Central memory CD8-positive, alpha-beta T cell (primary cell): Measurements from ENCODE around the gene PASK.
A peak's percentile ranks its signal among the peaks of the same experiment; 100 is the strongest.

Experiments
- ATAC-seq: fragments of 150-1000 bp; cut with Tn5 transposase; replicated peaks from 2 replicates; pipeline ENCODE4 v1.10.0; 2022; ENCODE audit warnings: mild to moderate bottlenecking, moderate FRiP score, moderate number of reproducible peaks; ENCODE audit not compliant: poor library complexity, severe bottlenecking; ENCODE audit errors: extremely low read depth
- DNase-seq, 2 donors: peaks; one replicate each; pipeline ENCODE4 v3.0.0; 2021; ENCODE audit warnings: low spot score in 2 of 2
- H3K27ac Mint-ChIP-seq: one replicate; pipeline ENCODE4 v1.8.0; 2022; ENCODE audit warnings: low read depth, mild to moderate bottlenecking, moderate library complexity, mixed read lengths
- H3K27me3 Mint-ChIP-seq: one replicate; pipeline ENCODE4 v1.8.0; 2022; ENCODE audit warnings: mixed read lengths
- H3K36me3 Mint-ChIP-seq: one replicate; pipeline ENCODE4 v1.8.0; 2022; ENCODE audit warnings: mild to moderate bottlenecking, moderate library complexity, mixed read lengths; ENCODE audit not compliant: insufficient read depth
- H3K4me1 Mint-ChIP-seq: one replicate; pipeline ENCODE4 v1.8.0; 2022; ENCODE audit warnings: mixed read lengths
- H3K4me3 Mint-ChIP-seq: one replicate; pipeline ENCODE4 v1.8.0; 2022; ENCODE audit warnings: mild to moderate bottlenecking, moderate library complexity, mixed read lengths
- H3K9me3 Mint-ChIP-seq: one replicate; pipeline ENCODE4 v1.8.0; 2022; ENCODE audit warnings: mixed read lengths

The PASK gene

GRCh38 chr2:241137276-241138190 is 11.7 kb downstream of the PASK start:
- peaks cover 10% of the 10 kb centered on the region for H3K4me1 Mint-ChIP-seq
- H3K27ac Mint-ChIP-seq = no peak overlapping the region
- no peak overlapping the region for H3K4me3 Mint-ChIP-seq
- DNase-seq (no peak), ATAC-seq (no peak)
- H3K27me3 Mint-ChIP-seq = no peaks in the 10 kb centered on the region
- no peaks in the 10 kb centered on the region for H3K9me3 Mint-ChIP-seq
- H3K36me3 Mint-ChIP-seq = peaks cover 1% of the 10 kb centered on the region

- no peaks in the 10 kb centered on the region for H3K27me3 Mint-ChIP-seq
- no peak overlapping the region for H3K27ac Mint-ChIP-seq
Measured at GRCh38 chr2:241136661-241137260, 12.5 kb downstream of the PASK start.

GRCh38 chr2:241136191-241136590 is 13.1 kb downstream of the PASK start:
- H3K4me1 Mint-ChIP-seq = no peaks in the 10 kb centered on the region
- H3K27me3 Mint-ChIP-seq = no peaks in the 10 kb centered on the region
- no peak overlapping the region for H3K4me3 Mint-ChIP-seq
- no peaks in the 10 kb centered on the region for H3K9me3 Mint-ChIP-seq
- ATAC-seq = no peak
- no peak overlapping the region for H3K27ac Mint-ChIP-seq
- H3K36me3 Mint-ChIP-seq = peaks cover 4% of the 10 kb centered on the region
- DNase-seq = no peak

More at GRCh38 chr2:241136661-241137260, 12.5 kb downstream of the PASK start:
- DNase-seq = no peak
- Mint-ChIP-seq H3K4me1 (peaks cover 4% of the 10 kb centered on the region), H3K4me3 (no peak overlapping the region), H3K36me3 (peaks cover 1% of the 10 kb centered on the region), H3K9me3 (no peaks in the 10 kb centered on the region)
- no peak for ATAC-seq

GRCh38 chr2:241135737-241136136 is 13.5 kb downstream of the PASK start:
- Mint-ChIP-seq H3K36me3 (peaks cover 4% of the 10 kb centered on the region), H3K27me3 (no peaks in the 10 kb centered on the region), H3K9me3 (no peaks in the 10 kb centered on the region)

GRCh38 chr2:241134711-241135110 is 14.6 kb downstream of the PASK start:
- Mint-ChIP-seq H3K27me3 (no peaks in the 10 kb centered on the region), H3K27ac (no peak overlapping the region), H3K9me3 (no peaks in the 10 kb centered on the region), H3K4me1 (no peaks in the 10 kb centered on the region), H3K36me3 (peaks cover 4% of the 10 kb centered on the region), H3K4me3 (no peak overlapping the region)
- ATAC-seq (no peak), DNase-seq (no peak)

More at GRCh38 chr2:241135737-241136136, 13.5 kb downstream of the PASK start:
- Mint-ChIP-seq H3K27ac (no peak overlapping the region), H3K4me1 (no peaks in the 10 kb centered on the region), H3K4me3 (no peak overlapping the region)
- ATAC-seq = no peak
- no peak for DNase-seq

DNA sequence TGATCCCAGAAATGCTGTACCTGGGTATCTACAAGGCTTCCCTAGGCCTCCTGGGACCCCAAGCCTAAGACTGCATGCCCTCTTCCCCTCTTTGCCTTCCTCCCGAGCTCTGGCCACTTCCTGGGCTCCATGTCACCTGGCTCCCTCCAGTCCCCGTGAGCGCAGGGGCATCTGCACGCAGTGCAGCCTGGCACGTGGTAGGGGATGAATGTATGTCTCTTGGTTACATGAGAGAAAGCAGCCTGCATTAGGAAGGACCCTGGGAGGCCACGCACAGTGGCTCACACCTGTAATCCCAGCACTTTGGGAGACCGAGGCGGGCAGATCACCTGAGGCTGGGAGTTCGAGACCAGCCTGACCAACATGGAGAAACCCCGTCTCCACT is 15.8 kb downstream of the PASK start:
- H3K9me3 Mint-ChIP-seq = no peaks in the 10 kb centered on the region
- peaks cover 6% of the 10 kb centered on the region for H3K4me1 Mint-ChIP-seq
- no peak overlapping the region for H3K4me3 Mint-ChIP-seq
- H3K27me3 Mint-ChIP-seq = no peaks in the 10 kb centered on the region
- no peak for DNase-seq
- peaks cover 4% of the 10 kb centered on the region for H3K36me3 Mint-ChIP-seq
- H3K27ac Mint-ChIP-seq = peak overlapping the region; percentile 23
- ATAC-seq = no peak

DNA sequence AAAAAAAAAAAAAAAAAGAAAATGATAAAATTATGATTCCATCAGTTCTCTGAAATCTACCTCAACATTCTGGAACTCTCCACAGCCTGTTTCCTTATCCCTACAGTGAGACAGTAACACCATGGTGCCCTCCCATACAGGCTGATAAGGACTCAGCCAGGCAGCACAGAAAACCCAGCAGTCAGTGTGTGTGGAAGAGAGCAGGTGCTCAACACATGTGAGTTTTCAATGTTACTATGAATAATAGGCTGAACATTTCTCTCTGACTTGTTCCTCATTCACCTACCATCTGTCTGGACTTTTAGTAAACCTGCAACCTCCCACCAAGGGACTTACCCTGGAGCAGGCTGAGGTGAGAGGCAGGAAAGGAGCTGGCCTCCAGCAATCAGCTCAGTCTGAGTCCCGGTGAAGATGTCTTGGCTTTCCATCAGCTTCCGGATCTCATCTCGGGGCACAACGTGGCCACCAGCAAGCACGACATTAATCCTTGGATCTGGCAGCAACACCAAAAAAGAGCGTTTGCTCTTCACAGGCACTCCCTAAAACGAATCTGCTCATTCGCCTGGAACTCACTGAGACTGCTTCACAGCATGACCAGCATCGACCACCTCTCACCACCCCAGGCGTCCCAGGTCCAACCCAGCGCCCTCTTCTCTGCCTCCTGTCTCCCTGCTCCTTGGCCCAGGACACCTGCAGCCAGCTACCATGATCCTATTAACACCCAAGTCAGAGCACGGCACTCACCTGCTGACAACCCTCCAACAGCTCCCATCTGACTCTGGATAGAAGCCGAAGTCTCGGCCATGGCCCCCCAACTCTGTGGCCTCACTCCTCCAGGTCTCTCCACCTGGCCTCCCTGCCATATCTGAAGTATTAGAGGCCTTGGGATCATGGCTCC is 16.5 kb downstream of the PASK start:
- H3K4me3 Mint-ChIP-seq = no peak overlapping the region
- H3K4me1 Mint-ChIP-seq = peaks cover 13% of the 10 kb centered on the region
- ATAC-seq (no peak), DNase-seq (no peak)
- H3K36me3 Mint-ChIP-seq = peaks cover 6% of the 10 kb centered on the region
- peak overlapping the region; percentile 23 for H3K27ac Mint-ChIP-seq
- no peaks in the 10 kb centered on the region for H3K27me3 Mint-ChIP-seq
- no peaks in the 10 kb centered on the region for H3K9me3 Mint-ChIP-seq

- Mint-ChIP-seq H3K4me3 (no peak overlapping the region), H3K36me3 (peaks cover 8% of the 10 kb centered on the region), H3K27me3 (no peaks in the 10 kb centered on the region), H3K4me1 (peaks cover 20% of the 10 kb centered on the region), H3K9me3 (no peaks in the 10 kb centered on the region), H3K27ac (no peak overlapping the region)
- no peak for DNase-seq
- ATAC-seq = no peak
Measured at GRCh38 chr2:241131531-241131930, 17.7 kb downstream of the PASK start.

- Mint-ChIP-seq H3K27ac (no peak overlapping the region), H3K4me3 (no peak overlapping the region), H3K27me3 (no peaks in the 10 kb centered on the region), H3K4me1 (peaks cover 20% of the 10 kb centered on the region), H3K9me3 (no peaks in the 10 kb centered on the region), H3K36me3 (peaks cover 8% of the 10 kb centered on the region)
- ATAC-seq (no peak), DNase-seq (no peak)
Measured at GRCh38 chr2:241130316-241130715, 19.0 kb downstream of the PASK start.

GRCh38 chr2:241129086-241129871 is 20.0 kb downstream of the PASK start:
- no peaks in the 10 kb centered on the region for H3K27me3 Mint-ChIP-seq
- H3K27ac Mint-ChIP-seq = no peak overlapping the region
- H3K36me3 Mint-ChIP-seq = peaks cover 8% of the 10 kb centered on the region
- no peak overlapping the region for H3K4me3 Mint-ChIP-seq
- DNase-seq (no peak), ATAC-seq (no peak)
- H3K9me3 Mint-ChIP-seq = no peaks in the 10 kb centered on the region
- H3K4me1 Mint-ChIP-seq = peaks cover 20% of the 10 kb centered on the region

- H3K36me3 Mint-ChIP-seq = peaks cover 8% of the 10 kb centered on the region
Measured at GRCh38 chr2:241128266-241128665, 21.0 kb downstream of the PASK start.

DNA sequence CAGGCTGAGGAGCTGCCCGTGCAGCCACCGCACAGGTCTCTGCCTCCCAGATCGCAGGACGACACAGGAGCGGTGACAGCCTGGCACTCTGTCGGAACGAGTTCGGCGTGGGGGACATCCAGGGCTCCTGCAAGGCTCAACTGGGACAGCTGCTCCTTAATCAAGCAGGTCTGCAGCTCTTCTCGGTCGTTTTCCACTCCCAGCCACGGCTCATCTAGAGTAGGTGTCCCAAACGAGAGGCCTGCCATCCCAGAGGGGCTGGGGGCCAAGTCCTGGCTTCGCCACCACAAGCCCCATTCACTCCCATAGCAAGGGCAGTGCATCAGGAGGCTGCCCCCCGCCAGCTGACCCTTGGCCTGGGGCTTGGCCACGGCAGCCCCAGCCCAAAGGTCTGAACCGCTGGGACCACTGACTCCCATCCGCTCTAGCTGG is 22.5 kb downstream of the PASK start:
- ATAC-seq = no peak
- Mint-ChIP-seq H3K4me1 (peaks cover 20% of the 10 kb centered on the region), H3K36me3 (peaks cover 12% of the 10 kb centered on the region), H3K27me3 (no peaks in the 10 kb centered on the region), H3K27ac (peak overlapping the region; percentile 95), H3K9me3 (no peaks in the 10 kb centered on the region), H3K4me3 (no peak overlapping the region)
- no peak for DNase-seq

More at GRCh38 chr2:241128266-241128665, 21.0 kb downstream of the PASK start:
- Mint-ChIP-seq H3K4me3 (peak overlapping the region; percentile 41), H3K4me1 (peaks cover 20% of the 10 kb centered on the region), H3K9me3 (no peaks in the 10 kb centered on the region), H3K27me3 (no peaks in the 10 kb centered on the region), H3K27ac (peak overlapping the region; percentile 95)
- no peak for ATAC-seq
- no peak for DNase-seq
